ACHN (cell line): ENCODE data around the gene LRRFIP1.
"Not testable (repeated sequence)": the region's sequence is repeated elsewhere in the genome, so short reads cannot be mapped to it uniquely, and the experiment has no call there.

Source experiments
- DNase-seq: peaks from one replicate; pipeline ENCODE4 v3.0.0-alpha.2; 2015
- in situ Hi-C: cut with HindIII; loops from 2 replicates; pipeline ENCODE4 v1.10.0; 2017; ENCODE audit warnings: low sequenced_read_pairs, low pct_ligation_motif_present, low pct_unique_long_range_greater_than_20kb

LRRFIP1 gene

GRCh38 chr2:237745250-237745613 lies 117.8 kb downstream of the LRRFIP1 start:
- in situ Hi-C loops = no loop called here
- DNase-seq = no peak

DNA sequence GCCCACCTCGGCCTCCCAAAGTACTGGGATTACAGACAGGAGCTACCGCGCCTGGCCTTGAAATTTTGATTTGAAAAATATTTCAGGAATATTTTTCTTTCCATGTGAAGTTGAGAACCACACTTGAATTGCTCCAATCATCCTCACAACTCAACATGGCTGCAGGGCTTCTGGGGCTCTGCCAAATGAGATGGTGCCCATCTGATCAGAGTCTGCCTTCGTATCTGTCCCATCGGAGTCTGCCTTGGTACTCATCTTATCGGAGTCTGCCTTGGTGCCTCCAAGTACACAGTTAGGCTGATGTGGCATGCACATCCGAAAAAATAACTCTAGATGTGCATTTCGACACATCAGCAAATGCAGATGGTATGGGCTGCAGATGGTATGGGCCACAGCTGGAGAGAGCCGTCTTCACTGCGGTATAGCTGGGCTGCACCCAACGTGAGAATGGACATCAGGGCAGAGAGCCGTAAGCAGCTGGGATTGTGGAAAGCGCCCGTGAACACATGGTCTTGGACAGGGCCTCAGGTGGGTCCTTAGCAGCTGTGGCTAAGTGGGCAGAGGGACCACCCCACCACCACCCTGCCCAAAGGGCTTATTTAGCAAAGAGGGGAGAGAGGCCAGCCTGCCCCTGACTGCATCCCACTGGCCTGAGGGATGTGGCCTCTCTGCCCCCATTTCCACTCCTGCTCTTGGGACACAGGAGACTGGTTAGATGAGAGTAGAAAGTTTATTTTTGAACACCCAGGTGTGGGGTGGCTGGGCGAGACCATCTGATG lies 119.1 kb downstream of the LRRFIP1 start:
- in situ Hi-C loops = no loop called here

GRCh38 chr2:237747189-237747588 lies 119.8 kb downstream of the LRRFIP1 start:
- in situ Hi-C loops = no loop called here

More for the DNA sequence above, 119.1 kb downstream of the LRRFIP1 start:
- DNase-seq = no peak

DNA sequence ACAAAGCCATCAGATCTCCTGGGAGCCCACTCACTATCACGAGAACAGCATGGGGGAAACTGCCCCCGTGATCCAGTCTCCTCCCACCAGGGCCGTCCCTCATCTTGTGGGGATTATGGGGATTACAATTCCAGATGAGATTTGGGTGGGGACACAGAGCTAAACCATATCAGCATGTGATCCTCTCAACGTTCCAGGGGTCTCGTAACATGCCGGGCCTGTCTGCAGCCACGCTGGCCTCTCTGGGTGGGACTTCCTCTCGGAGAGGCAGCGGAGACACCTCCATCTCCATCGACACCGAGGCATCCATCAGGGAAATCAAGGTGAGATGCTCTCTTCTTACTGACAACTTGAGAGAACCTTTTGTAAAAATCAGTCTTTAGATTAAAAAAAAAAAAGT lies 121.6 kb downstream of the LRRFIP1 start:
- in situ Hi-C loops = no loop called here

More at GRCh38 chr2:237747189-237747588, 119.8 kb downstream of the LRRFIP1 start:
- DNase-seq = no peak

GRCh38 chr2:237749961-237750360 lies 122.6 kb downstream of the LRRFIP1 start:
- in situ Hi-C loops = no loop called here
- DNase-seq = no peak

More for the DNA sequence above, 121.6 kb downstream of the LRRFIP1 start:
- no peak for DNase-seq

DNA sequence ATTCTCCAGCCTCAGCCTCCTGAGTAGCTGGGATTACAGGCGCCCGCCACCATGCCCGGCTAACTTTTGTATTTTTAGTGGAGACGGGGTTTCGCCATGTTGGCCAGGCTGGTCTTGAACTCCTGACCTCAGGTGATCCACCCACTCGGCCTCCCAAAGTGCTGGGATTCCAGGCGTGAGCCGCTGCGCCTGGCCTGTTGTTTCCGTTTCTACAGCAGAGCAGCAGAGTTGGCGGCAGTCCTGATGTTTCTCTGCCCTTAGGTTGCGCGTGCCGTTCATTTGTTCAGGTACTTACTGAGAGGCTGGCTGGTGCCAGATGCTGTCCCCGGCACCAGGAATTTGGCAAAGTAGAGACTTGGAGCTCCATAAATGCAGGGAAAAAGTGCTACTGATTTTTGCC lies 123.1 kb downstream of the LRRFIP1 start:
- DNase-seq, in situ Hi-C loops: not testable (repeated sequence)

DNA sequence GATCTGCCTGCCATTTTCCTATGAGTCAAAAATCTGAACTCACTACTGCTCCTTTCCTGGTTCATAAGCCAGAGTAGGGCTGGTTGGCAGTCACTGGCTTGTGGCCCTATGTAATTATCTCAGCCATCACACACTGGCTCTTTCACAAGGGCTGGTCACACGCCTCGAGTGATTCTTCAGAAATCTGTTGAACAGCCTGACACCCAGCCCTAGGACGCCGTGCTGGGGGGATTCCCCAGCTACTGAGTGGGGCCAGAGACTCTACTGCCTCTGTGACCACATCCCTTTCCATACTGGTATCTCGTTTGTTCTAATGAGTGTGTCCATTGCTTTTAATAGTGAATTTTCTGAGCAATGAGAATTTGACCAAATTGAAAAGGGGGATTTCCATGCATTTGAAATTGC lies 125.4 kb downstream of the LRRFIP1 start:
- in situ Hi-C loops = no loop called here
- DNase-seq = no peak

GRCh38 chr2:237754182-237754581 lies 126.8 kb downstream of the LRRFIP1 start:
- DNase-seq = no peak
- in situ Hi-C loops = no loop called here

DNA sequence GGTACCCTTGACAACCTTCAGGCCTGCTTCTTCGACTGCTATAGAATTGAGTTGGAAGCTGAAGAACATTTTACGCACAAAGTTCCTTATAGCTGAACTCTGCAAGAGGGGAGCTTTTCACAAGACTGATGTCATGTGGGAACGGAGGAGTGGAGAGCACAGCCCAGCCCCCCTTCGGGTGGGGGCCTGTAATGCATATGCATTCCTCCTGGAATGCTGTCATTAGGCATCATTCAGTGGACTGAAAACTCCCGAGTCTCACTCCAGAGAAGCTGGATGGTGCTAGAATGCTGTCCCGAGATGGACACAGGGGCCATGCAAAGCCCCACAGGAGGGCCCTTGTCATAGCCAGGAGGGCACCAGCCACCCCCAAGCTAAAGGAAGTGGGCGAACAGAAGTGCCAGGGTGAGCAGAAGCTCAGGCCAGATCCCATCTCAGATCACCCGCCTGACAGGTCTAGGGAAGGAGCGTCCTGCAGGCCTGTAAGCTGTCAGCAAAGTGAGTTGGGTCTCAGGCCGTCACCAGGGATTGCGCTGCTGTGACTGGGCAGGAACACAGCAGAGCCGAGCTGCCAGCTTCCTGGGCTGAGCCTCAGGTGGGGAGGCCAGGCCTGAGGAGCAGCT lies 127.3 kb downstream of the LRRFIP1 start:
- no peak for DNase-seq
- in situ Hi-C loops = no loop called here

DNA sequence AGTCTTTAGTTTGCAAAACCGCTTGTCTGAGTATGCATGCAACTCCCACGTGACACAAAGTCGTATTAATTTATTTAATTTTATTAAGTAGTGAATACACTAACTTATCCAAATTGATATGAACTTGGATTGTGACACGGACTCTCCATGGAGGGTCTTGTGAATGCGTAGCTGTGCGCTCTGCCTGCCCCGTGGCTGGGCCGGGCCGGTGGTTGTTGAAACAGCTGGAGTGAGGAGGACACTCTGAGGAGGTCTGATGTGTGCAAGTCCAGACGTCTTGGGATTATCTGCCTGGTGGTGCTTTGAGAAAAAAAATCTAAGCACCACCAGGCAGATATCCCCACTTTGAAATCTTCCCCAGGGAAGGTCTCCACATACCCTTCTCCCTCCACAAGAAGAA lies 130.2 kb downstream of the LRRFIP1 start:
- in situ Hi-C loops = no loop called here
- DNase-seq = no peak

- in situ Hi-C loops = no loop called here
- DNase-seq = no peak
These were observed 130.8 kb downstream of the LRRFIP1 start for GRCh38 chr2:237758185-237758584.

GRCh38 chr2:237759176-237759575 lies 131.8 kb downstream of the LRRFIP1 start:
- DNase-seq = no peak
- in situ Hi-C loops = no loop called here

DNA sequence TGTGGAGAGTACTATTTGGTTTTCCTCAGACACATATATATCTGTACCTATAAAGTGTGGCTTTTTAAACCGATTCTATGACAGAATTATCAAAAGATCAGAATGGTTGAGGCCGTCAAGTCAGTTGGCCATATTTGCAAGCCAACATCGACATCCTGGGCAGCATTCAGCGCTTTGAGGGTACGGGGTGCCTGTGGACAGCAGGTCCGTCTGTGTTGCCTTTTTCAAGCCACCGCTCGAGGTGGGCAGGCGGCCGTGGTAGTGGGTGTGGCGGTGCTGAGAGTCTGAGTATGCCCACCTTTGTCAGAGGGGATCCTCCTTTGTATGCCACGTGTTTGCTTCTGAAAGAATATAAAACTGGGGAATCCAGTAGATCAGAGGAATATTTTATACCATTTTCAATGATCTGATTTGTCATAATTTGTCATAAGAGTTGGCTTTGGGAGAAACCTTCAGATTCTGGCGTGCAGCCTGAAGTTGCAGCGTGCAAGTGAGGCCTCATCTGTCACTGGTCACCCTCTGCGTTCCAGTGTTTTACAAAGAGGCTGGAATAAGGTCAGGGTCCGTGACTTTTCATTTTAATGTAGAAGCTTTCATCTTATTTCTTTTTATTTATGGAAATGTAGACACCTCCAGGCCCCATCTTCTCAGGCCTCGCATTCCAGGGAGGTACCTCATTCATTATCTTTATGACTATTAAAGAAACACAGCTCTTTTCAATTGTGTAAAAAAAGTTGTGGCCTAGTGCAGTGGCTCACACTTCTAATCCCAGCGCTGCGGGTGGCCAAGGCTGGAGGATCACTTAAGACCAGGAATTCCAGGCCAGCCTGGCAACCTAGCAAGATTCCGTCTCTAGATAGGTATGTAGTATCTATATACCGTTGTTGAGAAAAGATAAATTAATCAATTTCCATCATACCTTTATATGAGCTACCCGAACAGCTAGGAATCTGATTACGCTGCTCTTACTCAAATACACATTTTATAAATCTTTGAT lies 133.4 kb downstream of the LRRFIP1 start:
- in situ Hi-C loops = no loop called here
- no peak for DNase-seq

GRCh38 chr2:237762291-237763182 lies 135.2 kb downstream of the LRRFIP1 start:
- in situ Hi-C loops, DNase-seq: not testable (repeated sequence)

DNA sequence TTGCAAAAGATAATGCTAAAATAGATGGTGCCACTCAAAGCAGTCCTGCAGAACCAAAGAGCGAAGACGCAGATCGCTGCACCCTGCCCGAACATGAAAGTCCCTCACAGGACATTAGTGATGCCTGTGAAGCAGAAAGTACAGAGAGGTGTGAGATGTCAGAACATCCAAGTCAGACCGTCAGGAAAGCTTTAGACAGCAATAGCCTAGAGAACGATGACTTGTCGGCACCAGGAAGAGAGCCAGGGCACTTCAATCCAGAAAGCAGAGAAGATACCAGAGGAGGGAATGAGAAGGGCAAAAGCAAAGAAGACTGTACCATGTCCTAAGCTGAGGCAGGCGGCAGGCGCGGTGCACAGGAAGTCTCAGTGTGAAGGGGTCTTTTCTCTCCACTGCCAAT lies 136.4 kb downstream of the LRRFIP1 start:
- DNase-seq = no peak
- in situ Hi-C loops = no loop called here

DNA sequence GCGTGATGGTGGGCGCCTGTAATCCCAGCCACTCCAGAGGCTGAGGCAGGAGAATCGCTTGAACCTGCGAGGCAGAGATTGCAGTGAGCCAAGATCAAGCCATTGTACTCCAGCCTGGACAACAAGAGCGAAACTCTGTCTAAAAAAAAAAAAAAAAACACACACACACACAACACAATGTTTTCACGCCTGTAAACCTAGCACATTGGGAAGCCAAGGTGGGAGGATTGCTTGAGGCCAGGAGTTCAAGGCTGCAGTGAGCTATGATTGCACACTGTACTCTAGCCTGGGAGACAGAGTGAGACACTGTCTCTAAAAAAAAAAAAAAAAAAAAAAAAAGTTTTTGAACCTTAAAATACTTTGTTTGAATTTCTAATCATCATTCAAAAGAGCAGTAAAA lies 137.7 kb downstream of the LRRFIP1 start:
- DNase-seq, in situ Hi-C loops: not testable (repeated sequence)

GRCh38 chr2:237765875-237766274 lies 138.5 kb downstream of the LRRFIP1 start:
- DNase-seq = no peak
- in situ Hi-C loops = no loop called here

DNA sequence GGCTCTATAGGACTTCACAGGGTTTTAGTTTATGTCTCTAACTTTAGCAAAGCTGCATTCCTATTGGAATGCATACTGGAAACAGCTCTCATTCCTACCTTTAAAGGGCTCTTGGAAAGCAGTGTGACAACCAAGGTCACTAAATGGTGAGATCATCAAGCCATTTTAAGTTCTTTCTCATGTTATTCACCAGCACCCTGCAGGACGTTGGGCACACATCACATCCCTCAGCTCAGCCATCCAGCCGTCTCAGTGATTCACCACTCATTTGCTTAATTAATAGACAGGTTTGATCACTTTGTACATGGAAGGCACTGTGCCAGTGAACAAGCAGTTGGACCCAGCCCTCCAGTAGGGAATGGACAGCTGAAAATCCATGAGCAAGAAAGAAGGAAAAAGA lies 139.0 kb downstream of the LRRFIP1 start:
- DNase-seq = no peak
- in situ Hi-C loops = no loop called here
